Neuronal stem cell (in vitro differentiated cells): ENCODE measurements around the gene C22orf23.
"Not testable (repeated sequence)": the region's sequence is repeated elsewhere in the genome, so short reads cannot be mapped to it uniquely, and the experiment has no call there.

Experiments
- DNase-seq: peaks from one replicate; pipeline ENCODE4 v3.0.0-alpha.2; 2013; ENCODE audit warnings: low spot score
- H2AFZ ChIP-seq: one replicate; pipeline ENCODE4 v1.6.1; 2013; ENCODE audit warnings: mild to moderate bottlenecking, low read length, inconsistent platforms
- H2AK5ac ChIP-seq: 2 replicates; pipeline ENCODE4 v1.6.1; 2013; ENCODE audit warnings: low read depth, mild to moderate bottlenecking, inconsistent platforms, low read length, moderate library complexity, mixed read lengths
- H2BK120ac ChIP-seq: 2 replicates; pipeline ENCODE4 v1.6.1; 2013; ENCODE audit warnings: low read depth, mild to moderate bottlenecking, inconsistent platforms, low read length, moderate library complexity, mixed read lengths
- H2BK12ac ChIP-seq: one replicate; pipeline ENCODE4 v1.6.1; 2013; ENCODE audit warnings: low read length, inconsistent platforms
- H2BK15ac ChIP-seq: 2 replicates; pipeline ENCODE4 v1.6.1; 2013; ENCODE audit warnings: mild to moderate bottlenecking, low read length, inconsistent platforms, mixed read lengths
- H2BK5ac ChIP-seq: one replicate; pipeline ENCODE4 v1.6.1; 2013; ENCODE audit warnings: inconsistent platforms, mild to moderate bottlenecking, low read length, moderate library complexity
- H3K14ac ChIP-seq: one replicate; pipeline ENCODE4 v1.6.1; 2013; ENCODE audit warnings: low read length, inconsistent platforms
- H3K18ac ChIP-seq: 2 replicates; pipeline ENCODE4 v1.6.1; 2013; ENCODE audit warnings: low read length, inconsistent platforms
- H3K23ac ChIP-seq: 2 replicates; pipeline ENCODE4 v1.6.1; 2013; ENCODE audit warnings: low read depth, mild to moderate bottlenecking, mixed read lengths, low read length, inconsistent platforms; ENCODE audit not compliant: poor library complexity
- H3K27ac ChIP-seq: replicated peaks from 3 replicates; pipeline ENCODE4 v1.5.1; 2013; ENCODE audit warnings: low read length, inconsistent platforms
- H3K27me3 ChIP-seq, 3 experiments: 2 replicates each; pipeline ENCODE4 v1.6.1; 2013; ENCODE audit warnings: low read length in 3 of 3, mild to moderate bottlenecking in 2 of 3, inconsistent platforms in 1 of 3, low read depth in 1 of 3, mixed read lengths in 1 of 3, moderate library complexity in 1 of 3; ENCODE audit not compliant: control insufficient read depth in 3 of 3, insufficient read depth in 3 of 3
- H3K36me3 ChIP-seq, 2 donors: replicated peaks in 1 of 2; 2 replicates each; pipeline ENCODE4 v1.6.1; 2013; ENCODE audit warnings: low read length in 2 of 2; ENCODE audit not compliant: control insufficient read depth in 2 of 2, insufficient read depth in 2 of 2
- H3K4ac ChIP-seq: 2 replicates; pipeline ENCODE4 v1.6.1; 2013; ENCODE audit warnings: inconsistent platforms, mild to moderate bottlenecking, low read length, moderate library complexity
- H3K4me1 ChIP-seq, 2 donors: 1 replicate in 1 of 2; 2 replicates in 1 of 2; pipeline ENCODE4 v1.6.1; 2013; ENCODE audit warnings: low read length in 2 of 2, low read depth in 1 of 2; ENCODE audit not compliant: control insufficient read depth in 2 of 2, insufficient read depth in 1 of 2
- H3K4me2 ChIP-seq: one replicate; pipeline ENCODE4 v1.6.1; 2013; ENCODE audit warnings: mild to moderate bottlenecking, low read length, inconsistent platforms; ENCODE audit not compliant: insufficient read depth, poor library complexity, severe bottlenecking
- H3K4me3 ChIP-seq, 2 donors: 2 replicates each; pipeline ENCODE4 v1.5.1; 2013; ENCODE audit warnings: low read length in 2 of 2, mild to moderate bottlenecking in 2 of 2, inconsistent platforms in 1 of 2, moderate library complexity in 1 of 2
- H3K79me1 ChIP-seq: one replicate; pipeline ENCODE4 v1.6.1; 2013; ENCODE audit warnings: low read depth, mild to moderate bottlenecking, inconsistent platforms, low read length, moderate library complexity
- H3K9ac ChIP-seq: one replicate; pipeline ENCODE4 v1.6.1; 2013; ENCODE audit warnings: mild to moderate bottlenecking, low read depth, low read length, inconsistent platforms; ENCODE audit not compliant: poor library complexity
- H3K9me3 ChIP-seq, 2 donors: replicated peaks in 1 of 2; 2 replicates each; pipeline versions ENCODE3 to v1.6.1; 2013; ENCODE audit warnings: low read length in 2 of 2, mild to moderate bottlenecking in 2 of 2, inconsistent platforms in 1 of 2, low read depth in 1 of 2, mixed read lengths in 1 of 2, moderate library complexity in 1 of 2; ENCODE audit not compliant: control insufficient read depth in 2 of 2, insufficient read depth in 1 of 2
- H4K8ac ChIP-seq: one replicate; pipeline ENCODE4 v1.6.1; 2013; ENCODE audit warnings: low read depth, mild to moderate bottlenecking, inconsistent platforms, low read length, moderate library complexity
- H4K91ac ChIP-seq: one replicate; pipeline ENCODE4 v1.6.1; 2013; ENCODE audit warnings: low read length, low read depth, mild to moderate bottlenecking, inconsistent platforms; ENCODE audit not compliant: poor library complexity
- WGBS, 2 donors: extraction: QIAGEN DNeasy Blood & Tissue Kit; methylation state at CpG; one replicate each; pipeline ENCODE4 v1.1.7; 2013; ENCODE audit warnings: missing lambda C conversion rate in 2 of 2, mixed read lengths in 1 of 2; ENCODE audit not compliant: insufficient read length in 2 of 2, insufficient replicate concordance in 1 of 2; ENCODE audit errors: extremely low coverage in 2 of 2; 5-methylcytosine and 5-hydroxymethylcytosine counted together

C22orf23 gene

GRCh38 chr22:37959231-37959825 is 5.9 kb upstream of the C22orf23 start:
- H3K27me3 ChIP-seq, result no peaks in the 10 kb centered on the region
- no peak overlapping the region for H3K9ac ChIP-seq
- H3K23ac ChIP-seq, result no peak overlapping the region
- no peak overlapping the region for H3K14ac ChIP-seq
- H3K4me3 ChIP-seq, result no peak overlapping the region
- no CpG with 5 or more reads among the region's 18 CpGs for WGBS, 2 donors
- H2BK120ac ChIP-seq, result no peak overlapping the region
- peaks cover 36 to 69% of the 10 kb centered on the region in 2 donors for H3K36me3 ChIP-seq
- DNase-seq, result no peak
- peaks cover 3 to 6% of the 10 kb centered on the region in 2 donors for H3K4me1 ChIP-seq
- no peak overlapping the region for H4K8ac ChIP-seq
- no peak overlapping the region for H2AFZ ChIP-seq
- no peak overlapping the region for H3K18ac ChIP-seq
- no peak overlapping the region for H2BK15ac ChIP-seq
- H3K9me3 ChIP-seq, result peaks cover 0 to 2% of the 10 kb centered on the region in 2 donors
- no peak overlapping the region for H4K91ac ChIP-seq
- H2BK12ac ChIP-seq, result no peak overlapping the region
- H3K79me1 ChIP-seq, result peaks cover 3% of the 10 kb centered on the region
- no peak overlapping the region for H3K4ac ChIP-seq
- no peak overlapping the region for H2AK5ac ChIP-seq
- no peak overlapping the region for H2BK5ac ChIP-seq
- H3K27ac ChIP-seq, result no peak overlapping the region
- H3K4me2 ChIP-seq, result no peak overlapping the region

- H3K9ac ChIP-seq, result no peak overlapping the region
- WGBS, 2 donors, result no CpG with 5 or more reads among the region's 4 CpGs
Measured at GRCh38 chr22:37957232-37957631, 3.8 kb upstream of the C22orf23 start.

GRCh38 chr22:37955825-37956397 is 2.5 kb upstream of the C22orf23 start:
- not testable (repeated sequence) for H3K27me3 ChIP-seq, H3K4me3 ChIP-seq, H4K8ac ChIP-seq, H3K4ac ChIP-seq, H2BK12ac ChIP-seq, H3K4me1 ChIP-seq, H3K9me3 ChIP-seq, H2BK5ac ChIP-seq, H2AK5ac ChIP-seq, H3K9ac ChIP-seq, H2AFZ ChIP-seq, DNase-seq, H3K23ac ChIP-seq, H4K91ac ChIP-seq, H3K14ac ChIP-seq, H3K18ac ChIP-seq, H2BK120ac ChIP-seq, H2BK15ac ChIP-seq, H3K4me2 ChIP-seq, H3K79me1 ChIP-seq, H3K27ac ChIP-seq
- no CpG with 5 or more reads among the region's 15 CpGs for WGBS, 2 donors
- peaks cover 24 to 42% of the 10 kb centered on the region in 2 donors for H3K36me3 ChIP-seq

More at GRCh38 chr22:37957232-37957631, 3.8 kb upstream of the C22orf23 start:
- Histone ChIP-seq H4K8ac (no peak overlapping the region), H3K18ac (no peak overlapping the region), H3K27me3 (no peaks in the 10 kb centered on the region), H3K4me3 (no peak overlapping the region), H2AFZ (no peak overlapping the region), H3K4me1 (peaks cover 6 to 8% of the 10 kb centered on the region in 2 donors), H2BK5ac (no peak overlapping the region), H3K27ac (no peak overlapping the region), H3K4ac (no peak overlapping the region), H3K14ac (no peak overlapping the region), H2BK120ac (no peak overlapping the region), H3K79me1 (peaks cover 3% of the 10 kb centered on the region), H3K4me2 (no peak overlapping the region), H3K36me3 (peaks cover 32 to 56% of the 10 kb centered on the region in 2 donors), H4K91ac (no peak overlapping the region), H3K23ac (no peak overlapping the region), H2BK15ac (no peak overlapping the region), H2AK5ac (no peak overlapping the region), H2BK12ac (no peak overlapping the region), H3K9me3 (peaks cover 0 to 2% of the 10 kb centered on the region in 2 donors)
- no peak for DNase-seq

- Histone ChIP-seq H2AFZ (no peak overlapping the region), H4K91ac (no peak overlapping the region), H2AK5ac (no peak overlapping the region), H3K36me3 (peaks cover 22 to 32% of the 10 kb centered on the region in 2 donors), H2BK15ac (no peak overlapping the region), H2BK120ac (no peak overlapping the region), H3K79me1 (peaks cover 3% of the 10 kb centered on the region), H3K14ac (no peak overlapping the region), H3K27me3 (no peaks in the 10 kb centered on the region), H3K4me3 (peak overlapping the region in 1 of 2 donors; percentile 93), H3K4ac (no peak overlapping the region), H3K27ac (no peak overlapping the region), H3K23ac (no peak overlapping the region), H3K18ac (no peak overlapping the region), H3K9me3 (peaks cover 0 to 2% of the 10 kb centered on the region in 2 donors), H2BK5ac (no peak overlapping the region), H4K8ac (no peak overlapping the region), H2BK12ac (no peak overlapping the region), H3K4me2 (no peak overlapping the region), H3K4me1 (peaks cover 6 to 8% of the 10 kb centered on the region in 2 donors), H3K9ac (no peak overlapping the region)
- no peak for DNase-seq
- no CpG with 5 or more reads among the region's 4 CpGs for WGBS, 2 donors
Measured at GRCh38 chr22:37954686-37955085, 1.3 kb upstream of the C22orf23 start.
